ENCODE results near the gene TNFAIP8L1.

DNA sequence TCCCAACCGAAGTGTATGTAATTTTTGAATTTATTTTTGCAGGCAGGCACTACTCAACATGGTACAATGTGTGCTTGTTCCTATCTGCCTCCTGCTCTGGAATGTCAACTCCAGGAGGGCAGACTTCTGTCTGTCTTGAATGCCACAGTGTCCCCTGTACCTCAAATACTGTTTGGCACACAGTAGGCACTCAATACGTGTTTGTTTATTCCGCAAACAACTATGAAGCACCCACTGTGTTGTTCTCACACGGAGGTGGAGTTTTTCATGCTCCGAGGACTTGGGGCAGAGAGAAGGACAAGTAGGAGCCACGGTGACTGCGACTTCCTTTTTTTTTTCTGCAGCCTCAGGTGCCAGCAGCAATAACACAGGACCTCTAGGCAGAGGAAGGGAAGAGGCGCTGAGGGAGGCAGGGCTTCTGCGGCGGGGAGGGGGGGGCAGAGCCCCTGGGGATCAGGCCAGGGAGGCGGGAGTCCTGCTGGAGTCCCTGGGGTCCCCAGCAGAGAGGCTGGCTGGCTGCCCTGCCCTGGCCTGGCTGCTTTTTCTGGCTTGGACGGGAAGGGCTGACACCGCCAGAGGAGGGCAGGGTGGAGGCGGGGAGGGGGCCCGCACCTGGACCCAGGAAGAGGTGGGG lies 29.3 kb upstream of the TNFAIP8L1 start:
- TF ChIP-seq ZNF274 (IDR thresholded peaks at IDR 0.05; ENCODE audit: low read depth, low read length) (no peak), SUZ12 (IDR thresholded peaks at IDR 0.05; ENCODE audit: extremely low read depth, insufficient read depth, insufficient read length) (no peak)
